GM12878 (cell line): ENCODE measurements around the gene XPC. TPM values are rescaled to one million over a fixed set of nuclear protein-coding genes. Genes with fewer than 3 reads are reported as not detected.

Experiments used
- CUX1 ChIP-seq: IDR thresholded peaks from 2 replicates; pipeline ENCODE4 v1.6.1; 2012; ENCODE audit warnings: improper control_type of control experiment, low read depth, low read length; ENCODE audit not compliant: insufficient replicate concordance
- DPF2 ChIP-seq: fragments of 450-650 bp; IDR thresholded peaks from 2 replicates; pipeline ENCODE4 v1.6.1; 2017; ENCODE audit warnings: mild to moderate bottlenecking
- POU2F2 ChIP-seq: IDR thresholded peaks from 3 replicates; pipeline ENCODE4 v1.6.1; 2011; ENCODE audit warnings: low read depth, mild to moderate bottlenecking, low read length, borderline replicate concordance
- SIN3A ChIP-seq: IDR thresholded peaks from 2 replicates; pipeline ENCODE4 v1.6.1; 2012; ENCODE audit warnings: low read depth, low read length, improper control_type of control experiment
- SKIL ChIP-seq: fragments of 450-650 bp; IDR thresholded peaks from 2 replicates; pipeline ENCODE4 v1.6.1; 2017; ENCODE audit warnings: mild to moderate bottlenecking, low read depth, inconsistent platforms; ENCODE audit not compliant: poor library complexity, severe bottlenecking
- ZNF24 ChIP-seq: fragments of 450-650 bp; IDR thresholded peaks from 2 replicates; pipeline ENCODE4 v1.6.1; 2017; ENCODE audit warnings: antibody characterized with exemption, mild to moderate bottlenecking
- polyA plus RNA-seq, 11 experiments: library from polyadenylated mRNA; depleted of rRNA in 4 of 11; unstranded in 6 of 11; stranded (reverse) in 5 of 11; fragments of >200 nt; fragmentation: Nextera tagmentation in 4 of 11; fragmentation: Illumina TruSeq in 1 of 11; extraction: Ambion mirVana in 4 of 11; extraction: Trizol in 1 of 11; gene quantifications; 1 replicate in 1 of 11; 2 replicates in 10 of 11; pipeline versions ENCODE4 v1.2.1 to v1.2.3, GENCODE V29; 2011 to 2016; ENCODE audit warnings: inconsistent platforms in 2 of 11, missing spikeins in 2 of 11, low read depth in 1 of 11
- total RNA-seq, 4 experiments: library from RNA; depleted of rRNA in 3 of 4; stranded (reverse); fragments of >200 nt in 3 of 4; fragmentation: Illumina TruSeq in 1 of 4; extraction: Trizol in 1 of 4; gene quantifications; 2 replicates each; pipeline versions ENCODE4 v1.2.1 to v1.2.3, GENCODE V29; 2013 to 2021

The XPC gene
- total and polyA plus RNA-seq, 10 of the 15 experiments (the other 5 are each of a cell fraction or from before 2014, with no cell fraction given), result 4.0 to 48.3 (median 29.8) TPM

- TF ChIP-seq CUX1, result no peak
- TF ChIP-seq POU2F2, result no peak
- no peak for TF ChIP-seq SKIL
- TF ChIP-seq SIN3A, result no peak
- no peak for TF ChIP-seq ZNF24
- TF ChIP-seq DPF2, result no peak
- TF ChIP-seq, all 136 proteins: peak for 0
Measured at GRCh38 chr3:14145670-14146380, 32.6 kb downstream of the XPC start (continued).
